Parathyroid adenoma (tissue), 2 donors: Measurements from ENCODE around the gene PCGF6.

Source experiments
- H2AFZ ChIP-seq: fragments of 300-600 bp; sonication (generic); one replicate; pipeline ENCODE4 v1.7.0; 2017; ENCODE audit warnings: antibody characterized with exemption, mild to moderate bottlenecking
- H3K27ac ChIP-seq: fragments of 300-600 bp; sonication (generic); one replicate; pipeline ENCODE4 v1.7.0; 2017
- H3K27me3 ChIP-seq: fragments of 300-600 bp; sonication (generic); one replicate; pipeline ENCODE4 v1.7.0; 2017; ENCODE audit warnings: low read length; ENCODE audit not compliant: control insufficient read depth, insufficient read depth
- H3K36me3 ChIP-seq: fragments of 300-600 bp; sonication (generic); one replicate; pipeline ENCODE4 v1.7.0; 2017; ENCODE audit warnings: low read length; ENCODE audit not compliant: control insufficient read depth, insufficient read depth
- H3K4me1 ChIP-seq: fragments of 300-600 bp; sonication (generic); one replicate; pipeline ENCODE4 v1.7.0; 2017; ENCODE audit warnings: control low read depth
- H3K4me2 ChIP-seq: fragments of 300-600 bp; sonication (generic); one replicate; pipeline ENCODE4 v1.7.0; 2017; ENCODE audit warnings: low read length
- H3K4me3 ChIP-seq: fragments of 300-600 bp; sonication (generic); one replicate; pipeline ENCODE4 v1.7.0; 2017; ENCODE audit warnings: low read depth, low read length
- H3K79me2 ChIP-seq: fragments of 300-600 bp; sonication (generic); one replicate; pipeline ENCODE4 v1.7.0; 2017; ENCODE audit warnings: control low read depth
- H3K9ac ChIP-seq: fragments of 300-600 bp; sonication (generic); one replicate; pipeline ENCODE4 v1.7.0; 2017; ENCODE audit warnings: mild to moderate bottlenecking
- H3K9me3 ChIP-seq: fragments of 300-600 bp; sonication (generic); one replicate; pipeline ENCODE4 v1.7.0; 2017; ENCODE audit warnings: low read length; ENCODE audit not compliant: control insufficient read depth
- CTCF ChIP-seq: fragments of 300-600 bp; sonication (generic); IDR thresholded peaks from one replicate; pipeline ENCODE4 v1.7.0; 2017; ENCODE audit warnings: antibody characterized with exemption, mild to moderate bottlenecking
- donor health status: primary hyperparathyroidism.

Gene PCGF6

DNA sequence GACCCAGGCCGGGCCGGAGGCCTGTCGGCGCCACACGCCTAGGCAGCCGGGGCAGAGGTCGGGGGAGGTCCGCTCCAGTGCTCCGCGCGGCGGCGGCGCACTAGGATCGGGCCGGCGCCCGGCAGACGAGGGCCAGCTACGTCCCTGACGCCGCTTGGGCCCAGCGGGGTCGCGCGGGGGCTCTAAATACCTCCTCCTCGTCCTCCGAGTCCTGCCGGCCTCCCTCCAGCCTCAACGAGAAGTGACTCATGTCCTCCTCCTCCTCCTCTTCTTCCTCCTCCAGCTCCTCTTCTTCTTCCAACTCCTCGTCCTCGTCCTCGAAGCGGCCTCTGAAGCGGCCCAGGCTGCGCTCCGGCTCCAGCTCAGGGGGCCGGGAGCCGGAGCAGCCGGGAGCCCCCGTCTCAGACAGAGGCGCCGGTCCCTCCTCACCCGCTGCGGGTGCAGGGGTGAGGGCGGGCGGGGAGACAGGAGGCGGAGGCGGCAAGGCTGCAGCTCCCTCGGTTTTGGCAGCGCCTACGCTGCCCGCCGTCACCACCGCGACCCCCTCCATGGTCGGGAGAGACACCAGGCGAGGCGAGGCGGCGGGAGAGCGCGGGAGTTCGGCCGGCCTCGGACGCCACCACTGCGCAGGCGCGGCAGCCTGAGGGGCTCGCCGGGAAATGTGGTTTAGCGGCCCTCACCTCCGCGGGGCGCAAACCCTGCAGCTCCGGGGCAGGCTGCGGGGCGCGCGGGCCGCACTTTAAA lies at the start of gene PCGF6:
TSS of gene PCGF6 (minus strand) at position 624 of the 744 bp plus-strand sequence. CDS start at position 550, 74 bp downstream.
- Histone ChIP-seq H3K27me3 (no peaks in the 10 kb centered on the region), H3K9me3 (no peaks in the 10 kb centered on the region), H3K36me3 (no peaks in the 10 kb centered on the region), H3K4me3 (peak within 1 kb of the TSS; percentile 53), H3K79me2 (no peaks in the 10 kb centered on the region), H3K4me1 (peaks cover 4% of the 10 kb centered on the region), H3K4me2 (peak within 1 kb of the TSS; percentile 73), H3K27ac (peak within 1 kb of the TSS; percentile 57), H2AFZ (peak within 1 kb of the TSS; percentile 100), H3K9ac (peak within 1 kb of the TSS; percentile 12)
- no peak for TF ChIP-seq CTCF

DNA sequence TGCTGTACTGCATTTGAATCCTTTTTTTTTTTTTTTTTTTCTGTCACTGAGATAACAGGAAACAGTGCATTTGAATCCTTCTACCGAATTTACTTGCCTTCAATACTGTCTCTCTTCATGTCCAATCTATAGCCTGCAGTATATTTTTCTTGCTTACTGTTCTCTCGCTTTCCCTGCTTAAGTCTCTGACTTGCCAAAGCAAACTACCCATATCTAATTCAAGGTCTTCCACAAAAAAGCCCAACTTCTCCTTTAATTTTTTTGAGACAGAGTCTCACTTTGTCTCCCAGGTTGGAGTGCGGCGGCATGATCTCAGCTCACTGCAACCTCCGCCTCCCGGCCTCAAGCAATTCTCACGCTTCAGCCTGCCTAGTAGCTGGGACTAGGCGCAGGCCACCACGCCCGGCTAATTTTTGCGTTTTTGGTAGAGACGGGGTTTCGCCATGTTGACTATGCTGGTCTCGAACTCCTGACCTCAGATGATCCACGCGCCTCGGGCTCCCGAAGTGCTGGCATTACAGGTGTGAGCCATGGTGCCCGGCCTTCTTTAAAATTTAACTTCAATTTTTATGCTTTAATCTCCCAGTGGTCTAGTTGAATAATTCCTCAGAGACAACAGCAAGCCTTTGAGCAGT lies 46.4 kb upstream of the PCGF6 start:
- H3K27me3 ChIP-seq = no peaks in the 10 kb centered on the region
- TF ChIP-seq CTCF = no peak
- H3K36me3 ChIP-seq = no peaks in the 10 kb centered on the region
- H2AFZ ChIP-seq = peak overlapping the region; percentile 87
- no peaks in the 10 kb centered on the region for H3K9me3 ChIP-seq
- H3K27ac ChIP-seq = no peak overlapping the region
- H3K4me2 ChIP-seq = peak overlapping the region; percentile 87
- peak overlapping the region; percentile 95 for H3K4me3 ChIP-seq
- peaks cover 23% of the 10 kb centered on the region for H3K79me2 ChIP-seq
- H3K4me1 ChIP-seq = peaks cover 8% of the 10 kb centered on the region
- H3K9ac ChIP-seq = no peak overlapping the region

- Histone ChIP-seq H3K4me1 (peaks cover 8% of the 10 kb centered on the region), H3K4me3 (peak overlapping the region; percentile 95), H2AFZ (peak overlapping the region; percentile 87), H3K36me3 (no peaks in the 10 kb centered on the region), H3K9me3 (no peaks in the 10 kb centered on the region), H3K79me2 (peaks cover 23% of the 10 kb centered on the region), H3K4me2 (peak overlapping the region; percentile 87), H3K27me3 (no peaks in the 10 kb centered on the region), H3K27ac (no peak overlapping the region), H3K9ac (peak overlapping the region; percentile 88)
- no peak for TF ChIP-seq CTCF
Observed at GRCh38 chr10:103396789-103397087, 45.8 kb upstream of the PCGF6 start.

GRCh38 chr10:103396067-103396788 lies 45.3 kb upstream of the PCGF6 start, which contains the start of the genes ATP5MK and PDCD11:
Gene ATP5MK (minus strand): TSS chr10:103396475. CDS start chr10:103392457, 4,018 bp downstream.
Gene PDCD11 (plus strand): TSS chr10:103396626. CDS start chr10:103398427, 1,801 bp downstream.
- Histone ChIP-seq H3K27ac (peak within 1 kb of the TSS; percentile 78), H3K4me3 (peak within 1 kb of the TSS; percentile 95), H3K27me3 (no peaks in the 10 kb centered on the region), H3K4me1 (peaks cover 8% of the 10 kb centered on the region), H3K36me3 (no peaks in the 10 kb centered on the region), H2AFZ (peak within 1 kb of the TSS; percentile 87), H3K9me3 (no peaks in the 10 kb centered on the region), H3K4me2 (peak within 1 kb of the TSS; percentile 87), H3K9ac (peak within 1 kb of the TSS; percentile 88), H3K79me2 (peaks cover 23% of the 10 kb centered on the region)
- TF ChIP-seq CTCF = no peak
